IPS-NIHi7 (cell line): ENCODE measurements around the gene CNR2.
A peak's percentile ranks its signal among the peaks of the same experiment; 100 is the strongest.
"Not testable (repeated sequence)": the region's sequence is repeated elsewhere in the genome, so short reads cannot be mapped to it uniquely, and the experiment has no call there.

ENCODE experiments used
- DNase-seq: peaks from one replicate; pipeline ENCODE4 v3.0.0; 2012; ENCODE audit warnings: mixed read lengths; ENCODE audit errors: extremely low spot score

CNR2 gene

GRCh38 chr1:23885222-23885621 lies 27.9 kb downstream of the CNR2 start:
- DNase-seq: no peak

DNA sequence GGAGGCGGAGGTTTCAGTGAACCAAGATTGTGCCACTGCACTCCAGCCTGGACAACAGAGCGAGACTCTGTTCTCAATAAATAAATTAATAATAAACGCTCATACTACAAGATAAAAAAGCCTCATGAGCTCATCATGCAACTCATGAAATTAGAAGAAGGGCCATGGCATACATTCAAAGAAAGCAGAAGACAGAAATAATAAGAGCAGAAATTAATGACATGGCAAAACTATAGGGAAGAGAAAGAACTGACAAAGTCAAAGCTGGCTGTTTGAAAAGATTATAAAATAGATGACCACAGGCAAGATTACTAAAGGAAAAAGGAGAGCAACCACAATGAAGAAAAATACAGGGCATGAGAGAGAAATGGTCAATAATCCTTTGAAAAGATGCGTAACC lies 30.4 kb downstream of the CNR2 start:
- no peak for DNase-seq

GRCh38 chr1:23879809-23880208 lies 33.4 kb downstream of the CNR2 start:
- DNase-seq: no peak

- DNase-seq: no peak
Measured at GRCh38 chr1:23878668-23879067, 34.5 kb downstream of the CNR2 start.

GRCh38 chr1:23875382-23875781 lies 37.8 kb downstream of the CNR2 start:
- no peak for DNase-seq

DNA sequence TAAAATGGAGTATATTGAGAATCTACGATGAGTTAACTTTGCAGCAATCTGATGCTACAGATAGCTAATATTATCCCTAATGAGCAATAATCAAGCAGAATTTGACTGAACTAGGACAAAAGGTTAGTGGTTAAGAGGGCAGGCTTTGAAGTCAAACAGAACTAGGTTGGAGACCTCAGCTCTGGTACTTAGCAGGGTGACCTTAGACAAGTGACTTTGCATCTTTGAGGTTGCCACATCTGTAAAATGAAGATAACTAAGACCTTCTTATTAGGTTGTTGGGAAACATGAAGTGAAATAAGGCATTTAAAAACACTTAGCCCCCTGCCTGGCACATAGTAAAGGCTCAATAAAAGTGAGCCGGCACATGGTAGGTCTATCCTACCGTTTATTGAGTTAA lies 40.7 kb downstream of the CNR2 start:
- no peak for DNase-seq

DNA sequence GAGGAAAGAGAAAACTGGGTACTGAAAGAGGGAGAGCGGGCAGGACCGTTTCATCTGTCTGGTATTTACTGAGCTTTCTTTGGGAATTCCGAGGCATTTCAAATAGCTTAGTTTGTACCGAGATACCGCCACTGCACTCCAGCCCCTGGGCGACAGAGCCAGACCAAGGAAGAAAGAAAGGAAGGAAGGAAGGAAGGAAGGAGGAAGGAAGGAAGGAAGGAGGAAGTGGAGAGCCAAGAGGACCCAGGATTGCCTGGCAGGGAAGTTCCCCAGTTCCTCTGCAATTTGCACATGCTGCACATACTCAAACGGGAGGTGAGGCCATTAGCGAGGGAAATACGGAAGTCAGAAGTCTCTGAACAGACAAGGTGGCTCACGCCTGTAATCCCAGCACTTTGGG lies 44.1 kb downstream of the CNR2 start:
- no peak for DNase-seq

- DNase-seq: no peak
Measured at GRCh38 chr1:23868557-23869016, 44.6 kb downstream of the CNR2 start.

DNA sequence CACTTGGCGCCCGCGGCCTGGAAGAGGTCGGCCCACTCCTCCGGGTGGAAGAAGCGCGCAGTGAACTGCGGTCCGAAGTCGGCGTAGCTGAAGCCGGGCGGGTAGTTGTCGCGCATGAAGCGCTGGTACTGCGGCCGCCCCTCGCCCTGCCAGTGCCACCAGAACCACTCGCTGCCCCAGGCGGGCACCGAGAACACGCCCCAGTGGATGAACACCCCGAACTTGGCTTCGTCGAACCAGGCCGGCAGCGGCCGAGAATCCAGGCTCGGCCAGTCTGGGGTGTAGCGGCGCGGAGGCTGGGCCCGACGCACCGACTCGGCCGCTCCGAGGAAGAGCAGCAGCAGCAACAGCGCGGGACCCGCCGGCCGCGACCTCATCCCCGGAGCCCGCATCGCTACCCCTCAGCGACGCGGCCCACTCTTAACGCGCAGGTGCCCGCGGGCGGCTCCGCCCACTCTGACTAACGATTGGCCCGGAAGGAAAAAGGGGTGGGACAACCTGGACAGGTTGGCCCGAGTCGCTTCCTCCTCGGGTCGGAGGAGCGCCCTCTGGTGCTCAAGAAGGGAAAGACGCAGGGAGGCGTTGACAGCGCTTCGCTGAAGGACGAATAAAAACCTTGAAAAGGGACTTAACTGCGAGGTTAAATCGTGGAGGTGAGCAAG lies 45.1 kb downstream of the CNR2 start, which contains the start of gene FUCA1:
FUCA1 (minus strand) TSS at position 396 of the 662 bp plus-strand sequence; CDS start at position 392, 4 bp downstream.
- DNase-seq: peak; percentile 100

DNA sequence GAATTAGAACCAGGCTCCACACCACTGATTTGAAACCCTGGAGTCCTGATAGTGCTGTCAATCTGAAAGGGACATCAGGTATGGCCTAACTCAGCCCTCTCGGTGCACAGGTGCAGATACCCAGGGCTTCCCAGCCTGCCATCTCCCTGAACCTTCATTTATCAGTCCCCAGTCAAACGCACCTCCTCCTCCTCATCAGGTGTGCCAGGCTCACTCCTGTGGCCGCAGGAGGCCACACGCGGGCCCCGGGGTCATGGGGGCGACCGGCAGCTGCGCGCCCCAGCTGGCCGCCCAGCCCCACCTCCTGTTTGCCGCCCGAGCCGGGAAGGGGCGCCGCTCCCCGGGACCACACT lies 45.6 kb downstream of the CNR2 start:
- DNase-seq: peak; percentile 39

DNA sequence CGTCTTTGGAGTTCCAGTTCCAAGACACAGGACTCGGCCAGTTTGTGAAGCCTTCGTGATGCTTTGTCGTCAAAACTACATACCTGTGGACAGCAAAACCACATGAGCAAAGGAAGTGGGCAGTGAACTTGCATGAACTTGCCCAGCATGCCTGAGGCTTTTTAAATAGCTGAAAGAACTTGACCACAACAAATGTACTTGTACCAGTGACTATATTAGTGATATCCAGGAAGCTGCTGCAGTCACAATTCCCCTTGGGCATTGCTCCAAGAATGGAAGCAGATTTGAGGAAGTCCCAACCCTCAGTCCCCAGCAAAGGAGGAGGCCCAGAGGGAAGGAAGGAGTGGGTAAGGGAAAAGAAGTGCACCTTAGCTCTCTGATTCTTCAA lies 47.6 kb downstream of the CNR2 start:
- no peak for DNase-seq

DNA sequence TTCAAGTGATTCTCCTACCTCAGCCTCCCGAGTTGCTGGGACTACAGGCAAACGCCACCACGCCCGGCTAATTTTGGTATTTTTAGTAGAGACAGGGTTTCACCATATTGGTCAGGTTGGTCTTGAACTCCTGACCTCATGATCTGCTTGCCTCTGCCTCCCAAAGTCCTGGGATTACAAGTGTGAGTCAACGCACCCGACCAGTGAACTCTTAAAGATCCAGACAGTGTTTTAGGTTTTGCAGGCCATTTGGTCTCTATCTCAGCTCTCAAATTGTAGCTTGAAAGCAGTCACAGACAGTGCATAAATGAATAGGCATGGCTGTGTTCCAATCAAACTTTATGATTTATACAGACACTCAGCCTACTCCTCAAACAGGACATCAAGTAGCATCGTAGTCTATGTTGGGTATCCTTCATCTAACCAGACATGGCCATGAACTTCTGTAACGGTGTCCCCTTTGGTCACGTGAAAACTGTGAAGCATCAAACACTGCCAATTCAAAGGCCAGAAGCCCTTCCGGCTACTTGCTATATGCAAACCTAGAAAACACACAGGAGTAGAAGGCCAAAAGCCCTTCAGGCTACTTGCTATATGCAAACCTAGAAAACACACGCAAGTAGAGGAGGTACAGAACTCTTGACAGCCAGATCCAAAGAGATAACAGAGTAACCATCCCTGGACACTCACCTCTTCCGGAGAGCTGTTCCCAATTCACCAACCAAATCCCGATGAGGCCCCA lies 48.2 kb downstream of the CNR2 start:
- no peak for DNase-seq

GRCh38 chr1:23862640-23863039 lies 50.5 kb downstream of the CNR2 start:
- no peak for DNase-seq

DNA sequence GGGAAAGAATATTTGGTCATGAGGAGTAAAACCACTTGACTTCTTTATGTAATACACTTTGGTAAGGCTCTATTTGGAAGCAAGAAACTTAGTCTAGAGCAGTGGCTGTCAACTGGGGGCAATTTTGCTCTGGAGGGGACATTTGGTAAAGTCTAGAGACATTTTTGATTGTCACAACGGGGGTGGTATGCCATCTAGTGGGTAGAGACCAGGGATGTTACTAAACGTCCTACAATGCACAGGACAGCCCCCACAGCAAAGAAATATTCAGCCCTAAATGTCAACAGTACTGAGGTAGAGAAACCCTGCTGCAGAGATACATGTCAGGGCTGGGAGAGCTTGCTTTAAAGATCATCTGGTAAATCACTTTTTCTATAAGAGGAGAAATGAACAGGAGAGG lies 58.6 kb downstream of the CNR2 start:
- DNase-seq: no peak

DNA sequence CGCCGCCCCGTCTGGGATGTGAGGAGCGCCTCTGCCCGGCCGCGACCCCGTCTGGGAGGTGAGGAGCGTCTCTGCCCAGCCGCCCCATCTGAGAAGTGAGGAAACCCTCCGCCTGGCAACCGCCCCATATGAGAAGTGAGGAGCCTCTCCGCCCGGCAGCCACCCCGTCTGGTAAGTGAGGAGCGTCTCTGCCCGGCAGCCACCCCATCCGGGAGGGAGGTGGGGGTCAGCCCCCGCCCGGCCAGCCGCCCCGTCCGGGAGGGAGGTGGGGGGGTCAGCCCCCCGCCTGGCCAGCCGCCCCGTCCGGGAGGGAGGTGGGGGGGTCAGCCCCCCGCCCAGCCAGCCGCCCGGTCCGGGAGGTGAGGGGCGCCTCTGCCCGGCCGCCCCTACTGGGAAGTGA lies 60.0 kb downstream of the CNR2 start:
- DNase-seq: not testable (repeated sequence)

DNA sequence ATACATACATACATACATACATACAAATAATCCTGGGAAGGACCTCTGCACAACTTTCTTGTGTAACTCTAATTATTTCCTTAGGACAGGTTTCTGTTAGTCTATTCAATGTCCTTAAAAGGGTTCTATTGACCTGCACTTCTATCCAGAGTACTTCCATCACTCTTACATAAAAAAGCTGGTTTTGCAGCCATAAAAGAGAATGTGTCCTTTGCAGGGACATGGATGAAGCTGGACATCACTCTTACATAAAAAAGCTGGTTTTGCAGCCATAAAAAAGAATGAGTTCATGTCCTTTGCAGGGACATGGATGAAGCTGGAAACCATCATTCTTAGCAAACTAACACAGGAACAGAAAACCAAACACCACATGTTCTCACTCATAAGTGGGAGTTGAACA lies 61.8 kb downstream of the CNR2 start:
- DNase-seq: not testable (repeated sequence)

- no peak for DNase-seq
Measured at GRCh38 chr1:23848673-23849616, 64.2 kb downstream of the CNR2 start.

- DNase-seq: not testable (repeated sequence)
Measured at GRCh38 chr1:23847482-23848095, 65.6 kb downstream of the CNR2 start.

DNA sequence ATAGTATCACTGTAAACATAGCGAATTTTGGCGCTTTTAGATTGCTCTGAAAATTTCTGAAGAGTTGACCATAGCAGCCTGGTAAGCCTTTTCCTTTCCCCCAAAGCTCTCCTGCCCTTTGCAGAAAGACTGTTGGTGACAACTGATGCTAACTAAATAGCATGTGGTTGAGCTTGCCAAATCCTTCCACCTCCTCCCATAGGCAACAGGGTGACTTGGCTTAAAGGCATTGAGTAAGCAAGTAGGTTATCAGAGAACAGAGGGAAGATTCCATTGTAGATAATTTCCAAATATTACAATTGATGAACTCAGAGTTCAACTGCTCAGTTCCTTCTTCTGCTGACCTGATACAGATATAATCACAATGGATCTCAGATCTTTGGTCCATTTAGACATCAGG lies 68.0 kb downstream of the CNR2 start:
- DNase-seq: no peak

GRCh38 chr1:23843644-23844043 lies 69.5 kb downstream of the CNR2 start:
- DNase-seq: no peak

DNA sequence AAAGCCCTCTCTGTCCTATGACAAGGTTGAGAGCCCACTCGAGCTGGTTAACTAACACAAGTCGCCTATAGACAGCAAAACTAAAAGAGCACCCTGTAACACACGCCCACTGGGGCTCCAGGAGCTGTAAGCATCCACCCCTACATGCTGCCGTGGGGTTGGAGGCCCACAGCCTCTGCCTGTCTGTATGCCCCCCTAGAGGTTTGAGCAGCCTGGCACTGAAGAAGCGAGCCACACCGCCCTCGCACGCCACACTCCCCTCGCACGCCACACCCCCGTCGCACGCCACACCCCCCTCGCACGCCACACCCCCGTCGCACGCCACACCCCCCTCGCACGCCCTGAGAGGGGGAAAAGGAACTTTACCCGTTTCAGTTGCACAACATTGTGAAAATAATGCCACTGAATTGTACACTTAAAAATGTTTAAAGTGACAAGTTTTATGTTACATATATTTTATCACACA lies 74.7 kb downstream of the CNR2 start:
- DNase-seq: peak; percentile 77

DNA sequence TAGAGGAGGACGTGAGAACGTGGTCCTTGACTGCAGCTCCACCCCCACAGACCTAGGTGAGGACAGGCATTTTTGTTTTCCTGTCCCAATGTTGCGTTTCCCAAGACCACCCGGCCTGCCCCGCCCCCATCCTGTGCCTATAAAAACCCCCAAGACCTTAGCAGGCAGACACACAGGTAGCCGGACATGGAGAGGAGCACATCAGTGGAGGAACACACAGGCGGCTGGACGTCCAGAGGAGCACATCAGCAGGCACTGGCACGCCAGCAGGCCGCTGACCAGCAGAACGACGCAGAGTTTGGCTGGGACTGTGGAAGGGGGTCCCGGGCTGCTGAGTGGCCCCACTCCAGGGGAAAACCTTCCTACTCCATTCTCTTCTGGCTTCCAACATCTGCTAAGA lies 75.3 kb downstream of the CNR2 start:
- no peak for DNase-seq
